GM12801 (cell line): Measurements from ENCODE around the gene SENP6.

Experiments used
- TF ChIP-seq, protein P1 (sequence below): IDR thresholded peaks from one replicate; pipeline ENCODE4 v1.5.1; 2011; ENCODE audit warnings: control low read depth; ENCODE audit not compliant: insufficient read length; ENCODE audit errors: extremely low read depth

SENP6 gene

DNA sequence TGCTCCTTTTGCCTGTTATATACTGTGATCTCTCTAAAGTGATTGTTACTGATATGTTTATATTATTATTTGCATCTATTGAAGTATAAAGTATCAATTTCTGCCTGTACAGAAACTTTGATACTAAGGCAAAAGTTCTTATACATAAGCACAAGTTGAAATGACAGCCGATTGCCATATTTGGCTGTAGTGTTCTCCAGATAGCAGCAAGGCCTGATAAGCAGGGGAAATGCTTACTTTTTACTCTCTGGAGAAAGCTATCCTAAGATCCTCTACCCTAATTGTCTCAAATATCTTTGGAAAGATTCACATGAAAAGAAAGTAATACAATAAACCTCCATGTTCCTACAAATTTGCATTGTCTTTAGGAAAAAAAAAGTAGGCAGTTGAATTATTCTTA lies 31.4 kb downstream of the SENP6 start:
- TF ChIP-seq, protein P1, sequence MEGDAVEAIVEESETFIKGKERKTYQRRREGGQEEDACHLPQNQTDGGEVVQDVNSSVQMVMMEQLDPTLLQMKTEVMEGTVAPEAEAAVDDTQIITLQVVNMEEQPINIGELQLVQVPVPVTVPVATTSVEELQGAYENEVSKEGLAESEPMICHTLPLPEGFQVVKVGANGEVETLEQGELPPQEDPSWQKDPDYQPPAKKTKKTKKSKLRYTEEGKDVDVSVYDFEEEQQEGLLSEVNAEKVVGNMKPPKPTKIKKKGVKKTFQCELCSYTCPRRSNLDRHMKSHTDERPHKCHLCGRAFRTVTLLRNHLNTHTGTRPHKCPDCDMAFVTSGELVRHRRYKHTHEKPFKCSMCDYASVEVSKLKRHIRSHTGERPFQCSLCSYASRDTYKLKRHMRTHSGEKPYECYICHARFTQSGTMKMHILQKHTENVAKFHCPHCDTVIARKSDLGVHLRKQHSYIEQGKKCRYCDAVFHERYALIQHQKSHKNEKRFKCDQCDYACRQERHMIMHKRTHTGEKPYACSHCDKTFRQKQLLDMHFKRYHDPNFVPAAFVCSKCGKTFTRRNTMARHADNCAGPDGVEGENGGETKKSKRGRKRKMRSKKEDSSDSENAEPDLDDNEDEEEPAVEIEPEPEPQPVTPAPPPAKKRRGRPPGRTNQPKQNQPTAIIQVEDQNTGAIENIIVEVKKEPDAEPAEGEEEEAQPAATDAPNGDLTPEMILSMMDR: no peak

DNA sequence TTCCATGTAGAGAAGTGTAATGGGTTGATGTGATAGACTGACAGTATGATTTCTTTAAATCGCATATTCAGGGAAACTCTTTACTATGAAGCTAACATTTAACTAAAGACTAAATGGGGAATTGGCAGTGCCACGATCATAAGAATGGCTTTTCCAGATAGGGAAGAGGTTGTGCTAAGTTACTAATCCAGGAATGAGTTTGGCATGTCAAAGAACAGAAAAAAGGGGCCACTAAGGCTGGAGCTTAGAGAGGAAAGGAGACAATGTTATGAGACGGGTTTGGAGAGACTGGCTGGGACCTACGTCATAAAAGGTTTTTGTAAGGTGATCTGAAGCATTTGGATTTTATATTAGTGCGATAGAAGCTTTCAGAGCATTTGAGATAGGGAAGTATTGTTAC lies 40.6 kb downstream of the SENP6 start:
- TF ChIP-seq, protein P1: no peak

DNA sequence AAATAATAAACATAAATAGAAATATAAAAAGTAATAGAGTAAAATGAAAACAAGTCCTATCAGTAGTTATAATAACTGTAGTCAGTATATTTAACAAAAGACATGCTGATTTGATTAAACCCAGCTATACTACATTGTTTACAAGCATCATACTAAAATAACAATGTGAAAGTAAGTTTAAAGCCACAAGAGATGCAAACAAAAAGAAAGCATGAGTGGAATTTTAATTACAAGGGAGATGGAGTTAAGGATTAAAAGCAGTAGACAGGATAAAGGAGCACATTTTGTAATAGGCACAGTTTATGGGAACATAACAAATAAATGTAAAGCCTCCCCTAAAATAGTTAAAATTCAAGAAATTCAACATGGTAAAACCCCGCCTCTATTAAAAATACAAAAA lies 41.5 kb downstream of the SENP6 start:
- TF ChIP-seq, protein P1: no peak

DNA sequence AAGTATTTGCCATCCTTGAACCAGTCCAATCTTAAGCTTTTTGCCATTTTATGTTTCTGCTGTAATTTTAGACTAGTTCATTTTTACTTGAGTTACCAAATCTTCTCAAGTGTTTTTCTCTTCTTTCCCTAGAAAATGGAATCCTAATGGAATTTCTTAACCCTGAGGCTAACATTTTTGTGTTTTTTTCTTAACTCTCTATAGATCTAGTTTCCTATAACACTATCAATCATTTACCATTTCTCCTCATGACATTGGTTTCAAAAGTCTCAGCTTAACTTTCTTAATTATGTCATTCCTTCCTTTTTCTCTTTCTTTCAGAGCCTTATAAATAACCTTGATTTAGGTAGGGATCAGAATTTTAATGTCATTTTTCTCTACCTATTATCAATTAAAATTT lies 54.8 kb downstream of the SENP6 start:
- TF ChIP-seq, protein P1: no peak

DNA sequence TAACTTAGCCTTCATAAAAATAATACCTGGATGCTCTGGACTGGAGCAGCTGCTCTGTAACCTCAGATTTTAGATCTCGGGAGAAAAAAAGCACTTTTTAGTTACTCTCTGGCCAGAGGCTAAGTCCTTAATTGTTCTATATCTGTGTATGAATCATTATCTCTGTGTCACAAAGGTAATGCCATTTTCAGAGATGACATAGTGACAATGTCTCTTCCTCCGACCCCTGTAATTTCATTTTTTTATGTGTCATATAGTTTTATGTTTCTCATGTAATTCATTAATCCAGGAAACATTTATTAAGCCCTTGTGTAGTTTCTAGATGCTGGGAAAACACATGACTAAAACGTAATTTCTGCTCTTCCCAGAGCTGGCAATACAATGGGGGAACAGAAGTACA lies 55.6 kb downstream of the SENP6 start:
- TF ChIP-seq, protein P1: no peak

DNA sequence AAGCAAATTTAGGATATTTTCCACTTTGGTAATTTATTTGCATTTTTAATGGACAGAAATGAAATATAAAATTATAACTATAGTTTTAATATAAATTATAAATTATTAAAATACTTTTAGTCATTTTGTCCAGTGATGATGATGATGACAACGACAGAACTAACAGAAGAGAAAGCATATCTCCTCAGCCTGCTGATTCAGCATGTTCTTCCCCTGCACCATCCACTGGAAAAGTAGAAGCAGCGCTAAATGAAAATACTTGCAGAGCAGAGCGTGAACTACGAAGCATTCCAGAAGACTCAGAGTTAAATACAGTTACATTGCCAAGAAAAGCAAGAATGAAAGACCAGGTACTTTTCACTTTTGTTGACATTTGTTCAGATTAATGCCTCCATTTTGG lies 64.9 kb downstream of the SENP6 start:
- TF ChIP-seq, protein P1: no peak

DNA sequence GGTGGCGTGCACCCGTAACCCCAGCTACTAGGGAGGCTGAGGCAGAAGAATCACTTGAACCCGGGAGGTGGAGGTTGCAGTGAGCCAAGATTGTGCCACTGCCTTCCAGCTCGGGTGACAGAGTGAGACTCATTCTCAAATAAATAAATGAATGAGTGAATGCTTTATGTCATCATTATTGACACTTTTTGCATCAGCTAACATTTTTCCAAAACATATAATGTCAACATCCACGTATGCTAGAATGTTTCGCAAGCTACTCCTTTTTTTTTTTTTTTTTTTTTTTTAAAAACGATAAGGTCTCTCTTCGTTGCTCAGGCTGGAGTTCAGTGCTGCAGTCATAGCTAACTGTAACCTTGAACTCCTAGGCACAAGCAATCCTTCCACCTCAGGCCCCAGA lies 72.2 kb downstream of the SENP6 start:
- TF ChIP-seq, protein P1: no peak

DNA sequence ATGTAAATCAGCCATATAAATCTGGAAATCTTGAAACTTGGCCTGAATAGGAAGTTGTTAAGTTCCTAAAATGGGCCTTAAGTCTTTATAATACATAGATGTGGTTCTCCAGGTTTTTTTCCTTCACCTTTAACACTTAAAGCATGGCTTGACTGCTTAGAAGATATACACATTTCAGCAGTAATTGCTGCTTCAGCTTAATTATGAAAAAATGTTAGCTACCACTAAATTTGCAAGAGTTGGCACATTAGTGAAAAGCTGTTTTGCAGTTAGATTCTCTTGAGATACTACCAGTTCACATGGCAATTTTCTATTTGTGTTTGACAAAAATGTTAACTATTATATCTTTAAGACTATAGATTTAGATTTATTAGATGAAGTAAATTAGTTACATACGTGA lies 74.7 kb downstream of the SENP6 start:
- TF ChIP-seq, protein P1: no peak
